ENCODE measurements around the gene PTPRN2. TPM values are rescaled to one million over a fixed set of nuclear protein-coding genes. Genes with fewer than 3 reads are reported as not detected.
"Not testable (repeated sequence)": the region's sequence is repeated elsewhere in the genome, so short reads cannot be mapped to it uniquely, and the experiment has no call there.

The PTPRN2 gene
- total and polyA plus RNA-seq, 9 of the 15 experiments (the other 6 are each of a cell fraction or from before 2014, with no cell fraction given) = not detected

DNA sequence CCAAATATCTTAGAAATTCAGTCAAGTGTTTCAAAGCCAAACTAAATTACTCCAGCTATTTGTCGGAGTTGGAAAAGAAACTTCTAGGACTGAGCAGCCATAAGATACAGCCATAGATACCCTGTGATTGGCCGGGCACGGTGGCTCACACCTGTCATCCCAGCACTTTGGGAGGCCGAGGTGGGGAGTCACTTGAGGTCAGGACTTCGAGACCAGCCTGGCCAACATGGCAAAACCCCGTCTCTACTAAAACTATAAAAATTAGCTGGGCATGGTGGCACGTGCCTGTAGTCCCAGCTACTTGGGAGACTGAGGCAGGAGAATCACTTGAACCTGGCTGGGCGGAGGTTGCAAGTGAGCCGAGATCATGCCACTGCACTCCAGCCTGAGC lies 607.3 kb downstream of the PTPRN2 start:
- H3K4me2 ChIP-seq (ENCODE audit: insufficient read depth, low read length); H3K9me1 ChIP-seq (ENCODE audit: control insufficient read depth, insufficient read depth, low read length); in situ Hi-C loops (cut with MboI); H3K36me3 ChIP-seq (ENCODE audit: control insufficient read depth, insufficient read depth, low read length); H3K9me3 ChIP-seq (replicated peaks; ENCODE audit: control insufficient read depth, insufficient read depth, low read depth, low read length); ATAC-seq; H3K4me1 ChIP-seq (replicated peaks in 1 of 2; ENCODE audit: control insufficient read depth in 2 of 2, insufficient read depth in 2 of 2, low read length in 2 of 2); H3K27ac ChIP-seq (ENCODE audit: extremely low read depth, low read depth, low read length); intact Hi-C loops (cut with micrococcal nuclease); DNase-seq (ENCODE audit: extremely low read depth in 1 of 4, low spot score in 3 of 4); H3K4me3 ChIP-seq; H2AFZ ChIP-seq (ENCODE audit: low read depth, low read length); CTCF ChIA-PET (ENCODE audit: low intra/inter-chr PET ratio); H3K9ac ChIP-seq (ENCODE audit: insufficient read depth in 1 of 2, low read depth in 2 of 2, low read length in 2 of 2); FAIRE-seq; H3K79me2 ChIP-seq (ENCODE audit: control insufficient read depth, insufficient read depth, low read length); POLR2A ChIA-PET; BruUV-seq (replicated peaks): not testable (repeated sequence)
- Histone ChIP-seq H3K27me3 (ENCODE audit: control insufficient read depth in 2 of 2, insufficient read depth in 2 of 2, low read length in 2 of 2) (peaks cover 12 to 55% of the 10 kb centered on the region in 2 experiments; a peak in 4 of 5 replicates), H4K20me1 (replicated peaks; ENCODE audit: control insufficient read depth, insufficient read depth, low read length) (peaks cover 11% of the 10 kb centered on the region; the same call in 1 of the 2 replicates)
- under 1% methylated on average over 9 of the region's 9 CpGs for WGBS (ENCODE audit: insufficient coverage, low coverage, missing lambda C conversion rate)

DNA sequence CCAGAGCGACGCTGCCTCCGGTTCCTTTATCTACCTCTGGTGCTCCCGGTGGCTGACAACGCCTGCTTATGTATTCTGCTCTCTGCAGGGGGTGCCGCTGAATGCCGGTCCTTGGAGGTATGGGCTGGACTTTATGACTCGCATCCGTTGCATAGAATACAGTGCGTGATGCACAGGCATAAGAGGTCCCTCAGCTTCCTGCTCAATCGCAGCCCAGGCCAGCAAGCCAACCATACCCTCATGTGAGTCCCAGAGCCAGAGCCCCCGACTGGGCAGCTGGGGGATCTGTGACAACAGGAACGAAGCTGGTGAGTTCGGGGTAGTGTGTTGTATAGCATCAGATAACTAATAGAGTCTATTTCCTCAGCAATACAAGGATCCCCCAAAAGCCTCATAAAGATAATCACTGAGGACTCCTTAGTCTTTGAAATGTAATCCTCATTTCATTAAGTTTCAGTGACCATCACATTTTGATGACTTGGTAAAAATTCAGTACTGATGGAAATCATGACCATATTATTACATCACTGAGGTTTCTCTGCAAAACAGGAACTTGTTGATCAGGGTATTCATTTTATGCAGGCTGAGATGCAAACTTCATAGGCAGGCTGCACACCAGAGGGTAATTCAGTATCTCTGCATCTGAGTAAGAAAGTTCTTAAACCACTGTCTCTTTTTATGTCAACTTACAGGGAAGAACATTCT lies 607.8 kb downstream of the PTPRN2 start:
- POLR2A ChIA-PET = interaction anchor here (1.2 kb wide), 1 partner anchor 50 kb away, joined by 4 read pairs; no protein-coding TSS in a partner anchor
- H3K9me1 ChIP-seq (ENCODE audit: control insufficient read depth, insufficient read depth, low read length) = no peaks in the 10 kb centered on the region
- no TSS peak for BruUV-seq (replicated peaks)
- no peak overlapping the region for H3K4me3 ChIP-seq
- in situ Hi-C loops (cut with MboI) (no loop called here), intact Hi-C loops (cut with micrococcal nuclease) (no loop called here)
- ATAC-seq = peak; percentile 38; the same call in 2 of the 3 replicates
- H3K4me1 ChIP-seq (replicated peaks in 1 of 2; ENCODE audit: control insufficient read depth in 2 of 2, insufficient read depth in 2 of 2, low read length in 2 of 2) = no peaks in the 10 kb centered on the region
- under 1% methylated on average over 14 of the region's 14 CpGs for WGBS (ENCODE audit: insufficient coverage, low coverage, missing lambda C conversion rate)
- TF ChIP-seq C11orf30 (IDR thresholded peaks at IDR 0.05; ENCODE audit: low read depth) (peak; percentile 56; the same call in 1 of the 2 replicates), ZNF316 (IDR thresholded peaks at IDR 0.05) (peak; percentile 79), MAFF (IDR thresholded peaks at IDR 0.05; ENCODE audit: low read length) (peak; percentile 57), POLR2B (IDR thresholded peaks at IDR 0.05; ENCODE audit: low read depth, partially characterized antibody) (no peak), MAFK (IDR thresholded peaks at IDR 0.05; ENCODE audit: low read length) (0 out of 2 replicates have a peak, but pooled peaks have one; percentile 31), GATA2 (CRISPR knock-in tag; IDR thresholded peaks at IDR 0.05) (no peak), MAFG (tag; conservative IDR thresholded peaks at IDR 0.05) (peak; percentile 61)
- TF ChIP-seq, protein P1, sequence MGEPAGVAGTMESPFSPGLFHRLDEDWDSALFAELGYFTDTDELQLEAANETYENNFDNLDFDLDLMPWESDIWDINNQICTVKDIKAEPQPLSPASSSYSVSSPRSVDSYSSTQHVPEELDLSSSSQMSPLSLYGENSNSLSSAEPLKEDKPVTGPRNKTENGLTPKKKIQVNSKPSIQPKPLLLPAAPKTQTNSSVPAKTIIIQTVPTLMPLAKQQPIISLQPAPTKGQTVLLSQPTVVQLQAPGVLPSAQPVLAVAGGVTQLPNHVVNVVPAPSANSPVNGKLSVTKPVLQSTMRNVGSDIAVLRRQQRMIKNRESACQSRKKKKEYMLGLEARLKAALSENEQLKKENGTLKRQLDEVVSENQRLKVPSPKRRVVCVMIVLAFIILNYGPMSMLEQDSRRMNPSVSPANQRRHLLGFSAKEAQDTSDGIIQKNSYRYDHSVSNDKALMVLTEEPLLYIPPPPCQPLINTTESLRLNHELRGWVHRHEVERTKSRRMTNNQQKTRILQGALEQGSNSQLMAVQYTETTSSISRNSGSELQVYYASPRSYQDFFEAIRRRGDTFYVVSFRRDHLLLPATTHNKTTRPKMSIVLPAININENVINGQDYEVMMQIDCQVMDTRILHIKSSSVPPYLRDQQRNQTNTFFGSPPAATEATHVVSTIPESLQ (CRISPR knock-in tag; IDR thresholded peaks at IDR 0.05) = no peak
- H3K9me3 ChIP-seq (replicated peaks; ENCODE audit: control insufficient read depth, insufficient read depth, low read depth, low read length) = no peaks in the 10 kb centered on the region
- no peak for DNase-seq (ENCODE audit: extremely low read depth in 1 of 4, low spot score in 3 of 4)
- CTCF ChIA-PET (ENCODE audit: low intra/inter-chr PET ratio) = no interaction called here
- peaks cover 13% of the 10 kb centered on the region; the same call in 1 of the 2 replicates for H4K20me1 ChIP-seq (replicated peaks; ENCODE audit: control insufficient read depth, insufficient read depth, low read length)
- FAIRE-seq = no peak
- H3K9ac ChIP-seq (ENCODE audit: insufficient read depth in 1 of 2, low read depth in 2 of 2, low read length in 2 of 2) = no peak overlapping the region
- no peak overlapping the region for H2AFZ ChIP-seq (ENCODE audit: low read depth, low read length)
- H3K36me3 ChIP-seq (ENCODE audit: control insufficient read depth, insufficient read depth, low read length) = no peaks in the 10 kb centered on the region
- peaks cover 12 to 59% of the 10 kb centered on the region in 2 experiments; a peak in 4 of 5 replicates for H3K27me3 ChIP-seq (ENCODE audit: control insufficient read depth in 2 of 2, insufficient read depth in 2 of 2, low read length in 2 of 2)
- no peak overlapping the region for H3K4me2 ChIP-seq (ENCODE audit: insufficient read depth, low read length)
- no peak overlapping the region for H3K27ac ChIP-seq (ENCODE audit: extremely low read depth, low read depth, low read length)
- no peaks in the 10 kb centered on the region for H3K79me2 ChIP-seq (ENCODE audit: control insufficient read depth, insufficient read depth, low read length)
